ENCODE data around the gene TRIM25.

TRIM25 gene

DNA sequence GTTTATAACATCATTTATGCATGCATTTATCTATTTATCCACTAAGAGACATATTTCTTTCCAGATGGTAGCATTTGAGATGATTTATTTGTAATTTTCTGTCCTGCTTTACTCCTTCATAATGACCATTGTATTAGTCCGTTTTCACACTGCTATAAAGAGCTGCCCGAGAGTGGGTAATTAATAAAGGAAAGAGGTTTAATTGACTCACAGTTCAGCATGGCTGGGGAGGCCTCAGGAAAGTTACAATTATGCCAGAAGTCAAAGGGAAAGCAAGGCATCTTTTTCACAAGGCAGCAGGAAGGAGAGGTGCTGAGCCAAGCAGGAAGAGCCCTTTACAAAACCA, 28.6 kb downstream of the TRIM25 start:
- Histone ChIP-seq H3K4ac (ENCODE audit: low read depth, low read length) (no peak overlapping the region), H3K56ac (ENCODE audit: low read length) (no peak overlapping the region), H3K36me3 (ENCODE audit: control insufficient read depth, insufficient read depth, low read length) (no peaks in the 10 kb centered on the region), H3K27me3 (ENCODE audit: insufficient read depth, low read length, poor library complexity) (no peaks in the 10 kb centered on the region), H4K5ac (ENCODE audit: low read length) (no peak overlapping the region), H2BK120ac (ENCODE audit: low read depth, low read length) (no peak overlapping the region), H3K4me1 (ENCODE audit: control insufficient read depth, low read depth, low read length) (no peaks in the 10 kb centered on the region), H3K79me2 (ENCODE audit: control insufficient read depth, insufficient read depth, low read length) (no peaks in the 10 kb centered on the region), H2AK5ac (ENCODE audit: low read length) (no peak overlapping the region), H3K18ac (ENCODE audit: low read length) (no peak overlapping the region), H4K8ac (ENCODE audit: low read depth, low read length) (no peak overlapping the region), H3K23ac (ENCODE audit: low read length) (no peak overlapping the region), H3K4me2 (ENCODE audit: low read length) (no peak overlapping the region), H2BK5ac (ENCODE audit: low read length) (no peak overlapping the region), H3K79me1 (ENCODE audit: low read length) (no peaks in the 10 kb centered on the region), H2BK15ac (replicated peaks; ENCODE audit: low read depth) (no peak overlapping the region), H3K27ac (ENCODE audit: low read depth, low read length) (no peak overlapping the region), H3K4me3 (ENCODE audit: low read length) (no peak overlapping the region), H3K9ac (ENCODE audit: low read length) (no peak overlapping the region)
- DNase-seq, result no peak
- no CpG with 5 or more reads among the region's 2 CpGs for WGBS (ENCODE audit: extremely low coverage, insufficient coverage, low lambda C conversion rate)

DNA sequence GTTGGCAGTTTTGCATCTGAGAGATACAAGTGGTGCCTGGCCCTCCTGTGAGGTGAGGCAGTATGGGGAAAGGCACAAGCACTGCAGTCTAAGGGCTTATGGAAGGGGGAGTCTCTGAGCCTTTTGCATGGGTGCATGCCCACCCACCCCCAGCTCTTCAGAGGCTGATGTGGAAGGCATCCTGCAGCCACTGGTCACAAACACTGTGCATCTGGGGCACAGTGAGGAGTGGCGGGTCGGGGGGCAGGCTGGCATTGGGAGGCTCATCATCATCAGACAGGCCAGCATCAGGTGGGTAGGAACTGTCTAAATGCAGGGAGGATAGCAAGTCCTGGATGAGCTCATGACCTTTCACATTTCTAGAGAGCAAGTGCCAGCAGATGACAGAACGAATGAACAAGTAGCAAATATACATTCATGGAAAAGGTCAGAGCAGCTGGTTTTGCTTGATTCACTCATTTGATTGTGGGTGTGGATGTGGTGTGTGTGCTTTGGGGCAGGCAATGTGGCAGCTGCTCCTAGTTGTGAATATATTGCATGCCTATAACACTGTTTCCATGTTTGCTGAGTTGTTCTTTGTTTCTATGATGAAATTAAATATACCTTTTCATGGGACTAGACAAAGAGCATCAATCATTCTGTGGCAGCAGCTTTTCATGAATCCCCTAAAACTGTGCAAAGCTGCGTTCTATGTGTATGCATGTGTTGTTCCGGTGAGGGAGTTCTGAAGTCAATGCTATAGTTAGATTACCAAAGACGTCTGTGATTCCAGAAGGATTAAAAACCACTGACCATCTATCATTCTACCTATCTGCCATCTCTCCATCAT, 29.2 kb downstream of the TRIM25 start:
- Histone ChIP-seq H2AK5ac (ENCODE audit: low read length) (no peak overlapping the region), H3K27ac (ENCODE audit: low read depth, low read length) (no peak overlapping the region), H2BK120ac (ENCODE audit: low read depth, low read length) (no peak overlapping the region), H3K56ac (ENCODE audit: low read length) (no peak overlapping the region), H4K8ac (ENCODE audit: low read depth, low read length) (no peak overlapping the region), H3K4ac (ENCODE audit: low read depth, low read length) (no peak overlapping the region), H2BK5ac (ENCODE audit: low read length) (no peak overlapping the region), H3K79me2 (ENCODE audit: control insufficient read depth, insufficient read depth, low read length) (no peaks in the 10 kb centered on the region), H3K4me3 (ENCODE audit: low read length) (no peak overlapping the region), H3K23ac (ENCODE audit: low read length) (no peak overlapping the region), H3K4me2 (ENCODE audit: low read length) (no peak overlapping the region), H3K9ac (ENCODE audit: low read length) (no peak overlapping the region), H3K18ac (ENCODE audit: low read length) (no peak overlapping the region), H3K79me1 (ENCODE audit: low read length) (no peaks in the 10 kb centered on the region), H4K5ac (ENCODE audit: low read length) (no peak overlapping the region), H3K27me3 (ENCODE audit: insufficient read depth, low read length, poor library complexity) (no peaks in the 10 kb centered on the region), H3K36me3 (ENCODE audit: control insufficient read depth, insufficient read depth, low read length) (no peaks in the 10 kb centered on the region), H3K4me1 (ENCODE audit: control insufficient read depth, low read depth, low read length) (no peaks in the 10 kb centered on the region), H2BK15ac (replicated peaks; ENCODE audit: low read depth) (no peak overlapping the region)
- DNase-seq, result no peak
- WGBS (ENCODE audit: extremely low coverage, insufficient coverage, low lambda C conversion rate), result no CpG with 5 or more reads among the region's 6 CpGs

DNA sequence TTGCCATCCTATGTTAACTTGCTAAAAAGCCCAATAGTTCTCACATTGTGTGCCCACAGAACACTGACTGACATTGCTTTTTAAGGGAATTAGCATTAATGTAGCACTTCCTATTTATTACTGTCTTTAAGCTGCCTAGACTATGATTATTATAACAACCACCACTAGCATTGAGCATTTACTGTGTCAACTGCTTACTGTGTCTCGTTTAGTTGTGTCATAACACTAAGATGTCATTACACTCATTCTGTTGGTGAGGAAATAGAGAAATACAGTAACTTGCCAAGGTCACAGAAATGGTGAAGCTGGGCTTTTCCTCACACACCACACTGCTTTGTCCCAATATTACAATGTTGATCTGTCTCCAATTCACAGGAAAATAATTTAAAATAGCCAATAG, 30.2 kb downstream of the TRIM25 start:
- Histone ChIP-seq H3K4me1 (ENCODE audit: control insufficient read depth, low read depth, low read length) (no peaks in the 10 kb centered on the region), H2BK120ac (ENCODE audit: low read depth, low read length) (no peak overlapping the region), H3K18ac (ENCODE audit: low read length) (no peak overlapping the region)

DNA sequence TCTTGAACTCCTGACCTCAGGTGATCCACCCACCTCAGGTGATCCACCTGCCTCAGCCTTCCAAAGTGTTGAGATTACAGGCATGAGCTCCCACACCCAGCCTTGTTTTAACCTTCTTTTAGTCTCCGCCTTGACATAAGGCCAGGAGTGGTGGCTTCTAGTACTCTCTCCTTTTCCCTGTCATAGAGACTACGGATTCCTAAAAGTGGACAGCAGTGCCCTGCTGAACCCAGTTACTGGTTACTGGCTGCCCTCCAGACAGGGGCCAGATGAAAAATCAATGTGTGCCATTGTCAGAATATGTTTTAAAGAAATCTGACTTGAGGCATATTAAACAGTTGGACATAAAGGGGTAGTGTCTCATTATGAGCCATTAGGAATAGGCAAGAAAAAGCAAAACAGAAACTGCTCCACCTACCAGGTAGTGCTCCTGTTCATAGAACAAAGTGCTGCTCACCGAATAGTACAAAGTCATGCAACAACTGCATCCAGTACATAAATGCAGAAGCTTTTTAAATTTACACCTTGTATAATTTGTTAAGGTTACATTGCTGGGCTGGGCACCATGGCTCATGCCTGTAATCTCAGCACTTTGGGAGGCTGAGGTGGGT, 32.1 kb downstream of the TRIM25 start:
- H3K36me3 ChIP-seq (ENCODE audit: control insufficient read depth, insufficient read depth, low read length), result no peaks in the 10 kb centered on the region
- no CpG with 5 or more reads among the region's 3 CpGs for WGBS (ENCODE audit: extremely low coverage, insufficient coverage, low lambda C conversion rate)

More for the DNA sequence above, 30.2 kb downstream of the TRIM25 start:
- Histone ChIP-seq H3K36me3 (ENCODE audit: control insufficient read depth, insufficient read depth, low read length) (no peaks in the 10 kb centered on the region), H3K27ac (ENCODE audit: low read depth, low read length) (no peak overlapping the region), H3K56ac (ENCODE audit: low read length) (no peak overlapping the region), H3K79me2 (ENCODE audit: control insufficient read depth, insufficient read depth, low read length) (no peaks in the 10 kb centered on the region), H4K5ac (ENCODE audit: low read length) (no peak overlapping the region), H3K4me3 (ENCODE audit: low read length) (no peak overlapping the region), H4K8ac (ENCODE audit: low read depth, low read length) (no peak overlapping the region), H3K79me1 (ENCODE audit: low read length) (no peaks in the 10 kb centered on the region), H2BK5ac (ENCODE audit: low read length) (no peak overlapping the region), H3K23ac (ENCODE audit: low read length) (no peak overlapping the region), H3K4me2 (ENCODE audit: low read length) (no peak overlapping the region), H2BK15ac (replicated peaks; ENCODE audit: low read depth) (no peak overlapping the region), H3K27me3 (ENCODE audit: insufficient read depth, low read length, poor library complexity) (no peaks in the 10 kb centered on the region), H2AK5ac (ENCODE audit: low read length) (no peak overlapping the region), H3K9ac (ENCODE audit: low read length) (no peak overlapping the region), H3K4ac (ENCODE audit: low read depth, low read length) (no peak overlapping the region)
- whole genome bisulfite sequencing (ENCODE audit: extremely low coverage, insufficient coverage, low lambda C conversion rate), result no CpG with 5 or more reads among the region's 1 CpG
- DNase-seq, result no peak

DNA sequence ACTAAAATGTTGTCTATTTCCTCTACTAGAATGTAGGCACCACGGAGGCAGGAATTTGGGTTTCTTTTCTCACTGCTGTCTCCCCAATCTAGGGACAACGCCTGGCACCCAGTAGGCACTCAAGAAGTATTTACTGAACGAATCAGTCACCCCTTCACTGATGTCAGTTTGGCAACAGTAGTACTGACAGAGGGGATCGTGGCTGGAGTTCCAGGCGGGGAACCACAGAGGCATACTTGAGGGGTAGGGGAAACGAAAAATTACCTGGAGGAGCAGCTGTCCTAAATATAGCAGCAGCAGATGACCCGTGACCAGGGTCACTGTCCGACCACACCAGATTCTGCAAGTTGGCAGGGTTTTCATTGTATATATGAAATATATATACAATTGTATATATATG, 33.3 kb downstream of the TRIM25 start:
- H2AK5ac ChIP-seq (ENCODE audit: low read length), result no peak overlapping the region
- H3K4me1 ChIP-seq (ENCODE audit: control insufficient read depth, low read depth, low read length), result no peaks in the 10 kb centered on the region
- no peak overlapping the region for H2BK5ac ChIP-seq (ENCODE audit: low read length)
- no peak overlapping the region for H3K23ac ChIP-seq (ENCODE audit: low read length)
- H3K4ac ChIP-seq (ENCODE audit: low read depth, low read length), result no peak overlapping the region
- no peak overlapping the region for H4K8ac ChIP-seq (ENCODE audit: low read depth, low read length)
- H3K18ac ChIP-seq (ENCODE audit: low read length), result no peak overlapping the region
- no peaks in the 10 kb centered on the region for H3K79me2 ChIP-seq (ENCODE audit: control insufficient read depth, insufficient read depth, low read length)
- H3K9ac ChIP-seq (ENCODE audit: low read length), result no peak overlapping the region
- no peak overlapping the region for H2BK15ac ChIP-seq (replicated peaks; ENCODE audit: low read depth)
- H2BK120ac ChIP-seq (ENCODE audit: low read depth, low read length), result no peak overlapping the region
- DNase-seq, result no peak
- no CpG with 5 or more reads among the region's 8 CpGs for WGBS (ENCODE audit: extremely low coverage, insufficient coverage, low lambda C conversion rate)
- H3K27me3 ChIP-seq (ENCODE audit: insufficient read depth, low read length, poor library complexity), result no peaks in the 10 kb centered on the region
- H3K4me3 ChIP-seq (ENCODE audit: low read length), result no peak overlapping the region
- no peak overlapping the region for H4K5ac ChIP-seq (ENCODE audit: low read length)
- no peak overlapping the region for H3K4me2 ChIP-seq (ENCODE audit: low read length)
- no peaks in the 10 kb centered on the region for H3K79me1 ChIP-seq (ENCODE audit: low read length)
- no peaks in the 10 kb centered on the region for H3K36me3 ChIP-seq (ENCODE audit: control insufficient read depth, insufficient read depth, low read length)
- no peak overlapping the region for H3K56ac ChIP-seq (ENCODE audit: low read length)
- H3K27ac ChIP-seq (ENCODE audit: low read depth, low read length), result no peak overlapping the region

More for the DNA sequence above, 32.1 kb downstream of the TRIM25 start:
- Histone ChIP-seq H2BK5ac (ENCODE audit: low read length) (no peak overlapping the region), H3K23ac (ENCODE audit: low read length) (no peak overlapping the region), H2BK120ac (ENCODE audit: low read depth, low read length) (no peak overlapping the region), H3K9ac (ENCODE audit: low read length) (no peak overlapping the region), H3K56ac (ENCODE audit: low read length) (no peak overlapping the region), H2BK15ac (replicated peaks; ENCODE audit: low read depth) (no peak overlapping the region), H3K27ac (ENCODE audit: low read depth, low read length) (no peak overlapping the region), H3K4me3 (ENCODE audit: low read length) (no peak overlapping the region), H3K79me1 (ENCODE audit: low read length) (no peaks in the 10 kb centered on the region), H3K79me2 (ENCODE audit: control insufficient read depth, insufficient read depth, low read length) (no peaks in the 10 kb centered on the region), H3K27me3 (ENCODE audit: insufficient read depth, low read length, poor library complexity) (no peaks in the 10 kb centered on the region), H3K18ac (ENCODE audit: low read length) (no peak overlapping the region), H2AK5ac (ENCODE audit: low read length) (no peak overlapping the region), H3K4me1 (ENCODE audit: control insufficient read depth, low read depth, low read length) (no peaks in the 10 kb centered on the region), H3K4me2 (ENCODE audit: low read length) (no peak overlapping the region), H3K4ac (ENCODE audit: low read depth, low read length) (no peak overlapping the region), H4K8ac (ENCODE audit: low read depth, low read length) (no peak overlapping the region), H4K5ac (ENCODE audit: low read length) (no peak overlapping the region)
- no peak for DNase-seq

All from mesendoderm (in vitro differentiated cells).